CD4-positive, alpha-beta memory T cell (primary cell): ENCODE results near the gene MBD3. TPM values are rescaled to one million over a fixed set of nuclear protein-coding genes. Genes with fewer than 3 reads are reported as not detected.

Experiments used
- CTCF ChIA-PET: fragments of 350-600 bp; sonication (Branson Sonifier 250); formaldehyde crosslinking; loops from one replicate; lab custom pipeline; 2021; ENCODE audit warnings: inconsistent platforms; ENCODE audit not compliant: partially characterized antibody; lab: Charles Lee
- POLR2A ChIA-PET: fragments of 350-600 bp; sonication (Branson Sonifier 250); formaldehyde crosslinking; loops from one replicate; lab custom pipeline; 2021; ENCODE audit not compliant: partially characterized antibody; lab: Charles Lee
- DNase-seq, 5 donors: peaks; one replicate each; pipeline versions ENCODE4 v3.0.0 to v3.0.0-alpha.2; 2020 to 2022; ENCODE audit warnings: mixed read lengths in 1 of 5
- H3K27ac ChIP-seq: one replicate; pipeline ENCODE4 v1.7.0; 2013; ENCODE audit warnings: low read depth, low read length
- H3K27me3 ChIP-seq: 2 replicates; pipeline ENCODE4 v1.7.0; 2013; ENCODE audit warnings: mild to moderate bottlenecking, low read length, moderate library complexity; ENCODE audit not compliant: insufficient read depth
- H3K36me3 ChIP-seq: 2 replicates; pipeline ENCODE4 v1.7.0; 2013; ENCODE audit warnings: mild to moderate bottlenecking, low read length, moderate library complexity; ENCODE audit not compliant: insufficient read depth
- H3K4me1 ChIP-seq: 2 replicates; pipeline ENCODE4 v1.7.0; 2013; ENCODE audit warnings: mild to moderate bottlenecking, low read length, moderate library complexity; ENCODE audit not compliant: insufficient read depth
- H3K4me3 ChIP-seq, 2 donors: one replicate each; pipeline ENCODE4 v1.7.0; 2013; ENCODE audit warnings: low read length in 2 of 2, mild to moderate bottlenecking in 1 of 2
- H3K9me3 ChIP-seq, 2 donors: one replicate each; pipeline ENCODE4 v1.7.0; 2013; ENCODE audit warnings: low read length in 2 of 2, control low read depth in 1 of 2; ENCODE audit not compliant: control insufficient read depth in 1 of 2
- H3K27ac Mint-ChIP-seq, 7 donors: one replicate each; pipeline ENCODE4 v1.8.0; 2020 to 2021; ENCODE audit warnings: mixed read lengths in 7 of 7, mild to moderate bottlenecking in 6 of 7, inconsistent platforms in 3 of 7, moderate library complexity in 3 of 7
- H3K27me3 Mint-ChIP-seq, 2 donors: one replicate each; pipeline ENCODE4 v1.8.0; 2020 to 2021; ENCODE audit warnings: mixed read lengths in 2 of 2
- H3K36me3 Mint-ChIP-seq, 2 donors: one replicate each; pipeline ENCODE4 v1.8.0; 2020 to 2021; ENCODE audit warnings: mixed read lengths in 2 of 2, inconsistent platforms in 1 of 2, mild to moderate bottlenecking in 1 of 2
- H3K4me1 Mint-ChIP-seq, 4 donors: one replicate each; pipeline ENCODE4 v1.8.0; 2020 to 2021; ENCODE audit warnings: mixed read lengths in 4 of 4, mild to moderate bottlenecking in 1 of 4
- H3K4me3 Mint-ChIP-seq, 8 donors: one replicate each; pipeline ENCODE4 v1.8.0; 2020 to 2021; ENCODE audit warnings: mixed read lengths in 8 of 8, mild to moderate bottlenecking in 7 of 8, moderate library complexity in 6 of 8, inconsistent platforms in 3 of 8
- H3K9me3 Mint-ChIP-seq, 8 donors: one replicate each; pipeline ENCODE4 v1.8.0; 2020 to 2021; ENCODE audit warnings: mixed read lengths in 8 of 8, mild to moderate bottlenecking in 5 of 8, inconsistent platforms in 3 of 8, moderate library complexity in 1 of 8
- intact Hi-C: fragments of 100-400 bp; cut with micrococcal nuclease; formaldehyde crosslinking; loops from one replicate; pipeline ENCODE4 v1.15.1; 2023
- polyA plus RNA-seq, 2 donors: library from polyadenylated mRNA; unstranded; fragments of 300-500 nt; fragmentation: Illumina TruSeq; gene quantifications; one replicate each; pipeline ENCODE4 v1.2.3, GENCODE V29; 2021
- total RNA-seq, 2 experiments: library from RNA; stranded (reverse); gene quantifications; one replicate each; pipeline ENCODE4 v1.2.3, GENCODE V29; 2021

Gene MBD3
- total and polyA plus RNA-seq, 4 experiments from 2014 or later = 3.9 to 62.8 (median 34.6) TPM

DNA sequence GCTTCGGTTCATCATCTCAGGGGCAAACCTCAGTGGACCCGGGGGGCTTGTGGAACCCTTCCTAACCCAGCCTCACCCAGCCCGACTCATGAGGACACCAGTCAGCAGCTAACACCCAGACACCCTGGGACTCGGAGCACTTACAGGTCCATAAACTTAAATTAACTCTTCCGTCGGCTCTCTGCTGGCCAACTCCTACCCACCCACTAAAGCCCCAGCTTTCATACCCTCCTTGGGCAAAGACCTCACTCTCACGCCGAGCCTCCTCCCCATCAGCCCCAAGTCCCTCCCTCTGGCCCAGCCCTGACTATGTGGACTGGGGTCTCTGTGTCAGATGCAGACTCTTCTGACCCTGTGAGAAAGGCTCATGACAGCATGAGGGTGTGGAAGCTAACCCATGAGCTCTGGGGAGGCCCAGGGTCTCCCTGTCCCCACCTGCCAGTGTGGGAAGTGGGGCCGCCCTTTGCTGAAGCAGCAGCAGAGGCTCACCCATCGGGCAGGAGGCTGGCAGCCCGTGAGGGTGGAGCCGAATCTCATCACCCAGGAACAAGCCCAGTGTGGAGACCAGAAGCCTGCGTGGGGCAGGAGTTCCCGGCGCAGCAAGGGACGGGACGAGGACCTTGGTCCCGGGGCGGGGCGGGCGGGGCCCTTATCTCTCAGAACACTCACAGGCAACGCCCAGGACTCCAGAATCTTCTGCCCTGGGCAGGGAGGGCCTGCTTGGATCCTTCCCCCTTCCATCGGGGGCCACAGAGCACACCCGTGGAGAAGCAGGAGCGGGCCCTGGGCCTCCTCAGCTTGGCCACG is 40.0 kb upstream of the MBD3 start:
- POLR2A ChIA-PET = no interaction called here

DNA sequence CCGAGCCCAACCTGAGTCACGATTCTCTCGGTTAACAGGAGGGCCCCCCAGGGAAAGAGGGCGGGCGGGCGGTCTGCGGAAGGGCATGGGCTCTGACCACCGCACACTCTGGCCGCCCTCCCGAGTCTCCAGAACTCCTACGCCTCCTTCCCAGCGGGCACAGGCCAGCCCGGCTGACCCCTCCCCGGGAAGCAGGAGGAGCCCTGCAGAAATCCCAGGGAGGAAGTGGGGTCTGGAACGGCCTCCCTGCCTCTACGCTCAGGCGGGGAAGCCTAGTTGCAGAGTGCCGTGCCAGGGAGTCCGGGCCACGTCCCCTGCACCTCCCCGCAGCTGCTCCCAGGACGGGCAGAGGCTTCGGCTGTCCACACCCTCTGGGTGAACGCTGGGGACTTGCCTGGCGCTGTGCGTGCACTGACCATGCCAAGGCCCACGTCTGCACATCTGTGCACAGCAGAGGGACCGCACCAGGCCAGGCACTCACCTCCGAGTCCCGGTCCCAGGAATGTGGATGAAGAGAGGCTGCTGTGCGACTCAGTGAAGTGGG is 39.0 kb upstream of the MBD3 start:
- intact Hi-C loops = no loop called here
- H3K27me3 ChIP-seq = no peaks in the 10 kb centered on the region
- no peak overlapping the region for H3K27ac ChIP-seq
- ChIA-PET POLR2A (no interaction called here), CTCF (no interaction called here)
- H3K36me3 ChIP-seq = peaks cover 15% of the 10 kb centered on the region
- H3K36me3 Mint-ChIP-seq = peaks cover 6 to 9% of the 10 kb centered on the region in 2 donors
- no peak for DNase-seq
- no peak overlapping the region for H3K4me3 Mint-ChIP-seq
- no peaks in the 10 kb centered on the region for H3K4me1 ChIP-seq
- no peak overlapping the region for H3K27ac Mint-ChIP-seq
- no peak overlapping the region for H3K4me3 ChIP-seq
- no peaks in the 10 kb centered on the region for H3K27me3 Mint-ChIP-seq
- peaks cover 0 to 2% (median 0%) of the 10 kb centered on the region in 4 donors for H3K4me1 Mint-ChIP-seq
- H3K9me3 ChIP-seq = no peaks in the 10 kb centered on the region
- no peaks in the 10 kb centered on the region for H3K9me3 Mint-ChIP-seq

More for the DNA sequence above, 40.0 kb upstream of the MBD3 start:
- CTCF ChIA-PET = interaction anchor here (0.6 kb wide), 1 partner anchor 31 kb away, joined by 3 read pairs; no protein-coding TSS in a partner anchor
- Mint-ChIP-seq H3K36me3 (peaks cover 6 to 9% of the 10 kb centered on the region in 2 donors), H3K9me3 (no peaks in the 10 kb centered on the region), H3K27me3 (no peaks in the 10 kb centered on the region), H3K27ac (no peak overlapping the region), H3K4me3 (no peak overlapping the region), H3K4me1 (peaks cover 0 to 2% (median 0%) of the 10 kb centered on the region in 4 donors)
- H3K9me3 ChIP-seq = no peaks in the 10 kb centered on the region
- no peak overlapping the region for H3K27ac ChIP-seq
- no peak overlapping the region for H3K4me3 ChIP-seq
- no peaks in the 10 kb centered on the region for H3K4me1 ChIP-seq
- H3K36me3 ChIP-seq = peaks cover 15% of the 10 kb centered on the region
- no peaks in the 10 kb centered on the region for H3K27me3 ChIP-seq
- DNase-seq = no peak
- intact Hi-C loops = no loop called here

DNA sequence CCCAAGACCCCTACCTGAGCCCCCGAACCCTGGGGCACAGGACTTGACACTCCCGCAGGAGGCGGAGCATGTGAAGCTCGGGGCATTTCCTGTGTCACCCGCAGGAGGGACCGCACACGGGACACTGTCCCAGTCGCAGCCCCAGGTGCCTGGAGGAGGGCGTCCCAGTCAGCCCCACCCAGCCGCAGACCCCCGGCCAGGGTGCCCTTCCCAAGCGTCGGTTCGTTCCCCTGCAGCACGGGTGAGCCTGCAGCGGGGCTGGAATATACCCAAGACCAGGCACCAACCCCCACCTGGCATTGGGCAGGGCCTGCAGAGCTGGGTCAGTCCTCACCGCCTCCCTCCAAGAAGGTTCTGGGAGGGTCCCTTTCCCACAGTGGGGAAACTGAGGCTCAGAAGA is 38.1 kb upstream of the MBD3 start:
- Mint-ChIP-seq H3K36me3 (peaks cover 8 to 9% of the 10 kb centered on the region in 2 donors), H3K27ac (no peak overlapping the region), H3K4me1 (peaks cover 0 to 2% (median 0%) of the 10 kb centered on the region in 4 donors), H3K27me3 (no peaks in the 10 kb centered on the region), H3K9me3 (no peaks in the 10 kb centered on the region), H3K4me3 (no peak overlapping the region)
- no peak for DNase-seq
- peaks cover 15% of the 10 kb centered on the region for H3K36me3 ChIP-seq
- ChIA-PET POLR2A (no interaction called here), CTCF (no interaction called here)
- intact Hi-C loops = no loop called here
- H3K9me3 ChIP-seq = no peaks in the 10 kb centered on the region
- H3K27me3 ChIP-seq = no peaks in the 10 kb centered on the region
- no peaks in the 10 kb centered on the region for H3K4me1 ChIP-seq
- no peak overlapping the region for H3K27ac ChIP-seq
- H3K4me3 ChIP-seq = no peak overlapping the region

DNA sequence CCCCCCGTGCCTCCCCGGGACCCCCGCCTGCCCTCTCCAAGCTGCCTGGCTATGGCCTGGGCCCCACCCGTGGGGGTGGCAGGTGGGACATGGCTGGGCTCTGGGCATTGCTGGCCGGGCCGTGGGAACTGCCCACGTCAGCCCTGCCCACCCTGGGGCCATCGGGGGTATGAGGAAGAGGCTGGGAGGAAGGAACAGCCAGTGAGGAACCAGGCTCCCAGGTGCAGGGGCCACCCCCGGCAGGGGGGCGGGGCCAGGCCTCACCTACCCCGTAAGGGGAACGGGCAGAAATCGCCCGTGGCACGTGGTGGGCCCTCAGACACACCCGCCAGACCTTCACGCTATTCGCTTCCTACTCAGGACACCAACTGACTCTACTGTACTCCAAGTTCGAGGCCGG is 37.3 kb upstream of the MBD3 start:
- Histone ChIP-seq H3K27me3 (no peaks in the 10 kb centered on the region), H3K9me3 (no peaks in the 10 kb centered on the region), H3K36me3 (peaks cover 14% of the 10 kb centered on the region), H3K27ac (no peak overlapping the region), H3K4me3 (no peak overlapping the region), H3K4me1 (no peaks in the 10 kb centered on the region)
- no peak for DNase-seq
- Mint-ChIP-seq H3K27me3 (no peaks in the 10 kb centered on the region), H3K27ac (no peak overlapping the region), H3K4me3 (no peak overlapping the region), H3K9me3 (no peaks in the 10 kb centered on the region), H3K36me3 (peaks cover 0 to 5% of the 10 kb centered on the region in 2 donors), H3K4me1 (peaks cover 0 to 2% (median 0%) of the 10 kb centered on the region in 4 donors)
- intact Hi-C loops = no loop called here
- ChIA-PET CTCF (no interaction called here), POLR2A (no interaction called here)

DNA sequence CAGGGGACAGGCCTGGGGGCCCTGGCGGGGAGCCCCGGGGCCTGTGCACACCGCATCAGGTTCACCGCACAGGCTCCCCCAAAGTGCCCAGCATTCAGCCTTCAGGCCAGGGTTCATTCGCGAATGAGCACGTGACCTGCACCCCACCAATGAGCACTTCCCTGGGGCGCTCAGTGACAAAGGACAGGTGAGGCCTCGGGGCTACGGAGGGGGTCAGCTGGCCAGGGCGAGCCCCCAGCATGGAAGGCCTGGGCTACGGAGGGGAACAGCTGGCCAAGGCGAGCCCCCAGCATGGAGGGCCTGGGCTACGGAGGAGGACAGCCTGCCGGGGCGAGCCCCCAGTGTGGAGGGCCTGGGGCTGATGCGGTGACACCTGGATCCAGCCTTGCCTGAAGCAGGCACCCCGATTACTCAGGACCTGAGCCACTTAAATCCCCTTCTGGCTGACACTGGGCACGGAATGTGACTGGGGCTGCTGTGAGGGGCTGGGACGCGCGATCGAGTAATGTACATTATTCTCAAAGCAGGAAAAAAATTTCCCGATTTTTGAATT is 36.7 kb upstream of the MBD3 start:
- no peaks in the 10 kb centered on the region for H3K27me3 Mint-ChIP-seq
- no peak overlapping the region for H3K27ac ChIP-seq
- intact Hi-C loops = no loop called here
- no peaks in the 10 kb centered on the region for H3K4me1 ChIP-seq
- H3K4me3 ChIP-seq = no peak overlapping the region
- no peaks in the 10 kb centered on the region for H3K9me3 Mint-ChIP-seq
- H3K9me3 ChIP-seq = no peaks in the 10 kb centered on the region
- H3K27ac Mint-ChIP-seq = no peak overlapping the region
- H3K36me3 Mint-ChIP-seq = peaks cover 0 to 9% of the 10 kb centered on the region in 2 donors
- no peak for DNase-seq
- H3K27me3 ChIP-seq = no peaks in the 10 kb centered on the region
- peaks cover 0 to 2% (median under 1%) of the 10 kb centered on the region in 4 donors for H3K4me1 Mint-ChIP-seq
- POLR2A ChIA-PET = no interaction called here
- CTCF ChIA-PET = no interaction called here
- peaks cover 8% of the 10 kb centered on the region for H3K36me3 ChIP-seq
- no peak overlapping the region for H3K4me3 Mint-ChIP-seq

DNA sequence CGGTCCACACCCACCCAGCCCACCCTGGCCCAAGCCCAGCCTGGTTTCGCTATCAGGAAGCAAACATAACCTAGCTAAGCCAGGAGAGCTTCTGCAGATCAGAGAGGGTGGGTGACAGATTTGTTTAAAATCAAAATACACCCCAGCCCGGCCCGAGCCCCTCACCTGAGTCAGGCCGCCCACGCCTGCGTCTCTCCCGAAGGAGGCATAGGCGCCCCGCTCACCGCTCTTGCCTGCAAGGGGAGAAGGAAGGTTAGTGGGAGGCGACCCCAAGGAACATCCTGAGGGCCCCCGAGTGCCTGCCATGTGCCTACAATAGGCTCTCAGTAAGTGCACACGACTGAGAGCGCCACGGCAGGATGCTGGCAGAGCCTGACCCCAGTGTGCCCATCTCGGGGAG is 34.5 kb upstream of the MBD3 start:
- no peak overlapping the region for H3K27ac Mint-ChIP-seq
- no peak for DNase-seq
- H3K4me3 Mint-ChIP-seq = no peak overlapping the region
- H3K36me3 Mint-ChIP-seq = peaks cover 5 to 14% of the 10 kb centered on the region in 2 donors
- no peaks in the 10 kb centered on the region for H3K27me3 Mint-ChIP-seq
- no peak overlapping the region for H3K27ac ChIP-seq
- H3K36me3 ChIP-seq = peaks cover 6% of the 10 kb centered on the region
- H3K4me3 ChIP-seq = no peak overlapping the region
- ChIA-PET POLR2A (no interaction called here), CTCF (no interaction called here)
- H3K9me3 ChIP-seq = no peaks in the 10 kb centered on the region
- H3K4me1 ChIP-seq = no peaks in the 10 kb centered on the region
- intact Hi-C loops = no loop called here
- H3K27me3 ChIP-seq = no peaks in the 10 kb centered on the region
- H3K4me1 Mint-ChIP-seq = peaks cover 0 to 5% (median 0%) of the 10 kb centered on the region in 4 donors
- no peaks in the 10 kb centered on the region for H3K9me3 Mint-ChIP-seq

DNA sequence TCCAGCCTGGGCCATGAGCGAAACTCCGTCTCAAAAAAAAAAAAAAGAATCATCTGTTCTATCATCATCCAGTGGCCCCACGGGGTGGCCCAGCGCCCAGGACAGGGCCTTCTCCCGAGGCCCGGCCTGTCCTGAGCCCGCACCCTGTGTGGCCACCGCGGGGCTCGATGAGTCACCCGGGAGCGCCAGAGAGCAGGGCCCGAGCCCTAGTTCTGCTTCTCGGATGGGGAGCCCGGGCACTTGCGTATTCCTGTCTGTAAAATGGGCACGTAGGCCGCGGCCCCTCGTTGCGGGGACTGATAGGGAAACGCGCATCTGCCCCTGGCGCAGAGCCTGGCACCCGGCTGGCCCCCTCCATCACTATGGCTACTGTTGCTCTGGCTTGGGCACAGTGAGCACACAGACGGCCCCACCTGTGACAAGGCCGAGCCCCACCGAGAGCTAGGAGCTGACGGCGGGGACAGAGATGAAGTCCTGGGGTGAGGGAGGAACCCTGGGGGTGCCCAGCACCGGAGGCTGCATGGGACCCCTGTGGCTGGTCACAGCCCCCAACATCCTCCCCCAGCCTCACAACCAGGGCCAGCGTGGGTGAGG is 33.8 kb upstream of the MBD3 start:
- POLR2A ChIA-PET = no interaction called here
- no peaks in the 10 kb centered on the region for H3K9me3 Mint-ChIP-seq
- intact Hi-C loops = no loop called here

More for the DNA sequence above, 33.8 kb upstream of the MBD3 start:
- no peaks in the 10 kb centered on the region for H3K9me3 ChIP-seq
- no peak for DNase-seq
- H3K36me3 Mint-ChIP-seq = peaks cover 5 to 14% of the 10 kb centered on the region in 2 donors
- no peaks in the 10 kb centered on the region for H3K27me3 Mint-ChIP-seq
- H3K4me1 Mint-ChIP-seq = peaks cover 0 to 5% (median 0%) of the 10 kb centered on the region in 4 donors
- H3K4me1 ChIP-seq = no peaks in the 10 kb centered on the region
- no peaks in the 10 kb centered on the region for H3K27me3 ChIP-seq
- H3K27ac Mint-ChIP-seq = no peak overlapping the region
- CTCF ChIA-PET = no interaction called here
- no peaks in the 10 kb centered on the region for H3K36me3 ChIP-seq
- H3K4me3 ChIP-seq = no peak overlapping the region
- H3K27ac ChIP-seq = no peak overlapping the region
- H3K4me3 Mint-ChIP-seq = no peak overlapping the region
